ENCODE data around the gene MRPL9. TPM values are rescaled to one million over a fixed set of nuclear protein-coding genes. Genes with fewer than 3 reads are reported as not detected.

Gene MRPL9
- total RNA-seq, 1 donor from 2014 or later = 34.1 TPM

DNA sequence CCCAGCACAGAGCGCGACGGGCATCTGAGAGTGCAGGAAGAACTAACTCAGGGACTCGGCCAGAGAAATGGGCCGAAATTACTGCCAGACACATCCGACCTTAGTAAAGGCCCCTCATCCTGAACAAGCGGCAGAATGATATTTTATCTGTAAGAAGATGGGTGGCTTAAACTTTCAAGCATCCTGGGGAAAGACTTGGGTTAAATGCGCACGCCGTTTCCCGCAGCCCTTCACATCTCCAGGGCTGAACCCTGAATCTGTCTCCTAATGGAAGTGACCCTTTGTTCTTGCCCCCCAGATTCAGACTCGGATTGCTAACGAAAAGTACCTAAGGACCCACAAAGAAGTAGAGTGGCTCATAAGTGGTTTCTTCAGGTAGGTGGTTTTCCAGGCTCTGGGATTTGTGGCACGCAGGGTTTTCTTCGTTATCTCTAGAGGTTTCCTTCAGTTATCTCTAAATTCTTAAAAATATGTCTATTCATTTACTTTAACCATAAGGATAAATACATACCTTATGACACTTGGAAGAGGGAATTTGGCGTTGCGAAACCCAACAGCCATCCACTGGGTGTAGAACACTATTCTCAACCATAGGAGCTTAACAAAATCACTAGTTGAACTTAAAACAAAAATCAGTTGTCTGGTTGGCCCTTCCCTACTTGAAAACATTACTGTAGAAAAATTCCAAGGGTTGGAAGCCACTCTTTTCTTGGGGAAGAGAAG lies 41.3 kb downstream of the MRPL9 start:
- no peaks in the 10 kb centered on the region for H3K9me3 ChIP-seq
- no peak for TF ChIP-seq POLR2AphosphoS5 (IDR thresholded peaks at IDR 0.05; ENCODE audit: insufficient read depth in 1 of 2, low read depth in 1 of 2)
- no peak for TF ChIP-seq POLR2A (IDR thresholded peaks at IDR 0.05)
- TF ChIP-seq, protein P1, sequence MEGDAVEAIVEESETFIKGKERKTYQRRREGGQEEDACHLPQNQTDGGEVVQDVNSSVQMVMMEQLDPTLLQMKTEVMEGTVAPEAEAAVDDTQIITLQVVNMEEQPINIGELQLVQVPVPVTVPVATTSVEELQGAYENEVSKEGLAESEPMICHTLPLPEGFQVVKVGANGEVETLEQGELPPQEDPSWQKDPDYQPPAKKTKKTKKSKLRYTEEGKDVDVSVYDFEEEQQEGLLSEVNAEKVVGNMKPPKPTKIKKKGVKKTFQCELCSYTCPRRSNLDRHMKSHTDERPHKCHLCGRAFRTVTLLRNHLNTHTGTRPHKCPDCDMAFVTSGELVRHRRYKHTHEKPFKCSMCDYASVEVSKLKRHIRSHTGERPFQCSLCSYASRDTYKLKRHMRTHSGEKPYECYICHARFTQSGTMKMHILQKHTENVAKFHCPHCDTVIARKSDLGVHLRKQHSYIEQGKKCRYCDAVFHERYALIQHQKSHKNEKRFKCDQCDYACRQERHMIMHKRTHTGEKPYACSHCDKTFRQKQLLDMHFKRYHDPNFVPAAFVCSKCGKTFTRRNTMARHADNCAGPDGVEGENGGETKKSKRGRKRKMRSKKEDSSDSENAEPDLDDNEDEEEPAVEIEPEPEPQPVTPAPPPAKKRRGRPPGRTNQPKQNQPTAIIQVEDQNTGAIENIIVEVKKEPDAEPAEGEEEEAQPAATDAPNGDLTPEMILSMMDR (IDR thresholded peaks at IDR 0.05) = no peak
- DNase-seq (ENCODE audit: extremely low spot score in 2 of 2) = no peak
- H3K4me1 ChIP-seq = peaks cover 25% of the 10 kb centered on the region
- H3K4me3 ChIP-seq = peak overlapping the region; percentile 46 to 54
- H3K27me3 ChIP-seq = no peaks in the 10 kb centered on the region
- H3K27ac ChIP-seq = peak overlapping the region; percentile 58
- H3K36me3 ChIP-seq = no peaks in the 10 kb centered on the region
- intact Hi-C loops (cut with DNase I) = no loop called here

DNA sequence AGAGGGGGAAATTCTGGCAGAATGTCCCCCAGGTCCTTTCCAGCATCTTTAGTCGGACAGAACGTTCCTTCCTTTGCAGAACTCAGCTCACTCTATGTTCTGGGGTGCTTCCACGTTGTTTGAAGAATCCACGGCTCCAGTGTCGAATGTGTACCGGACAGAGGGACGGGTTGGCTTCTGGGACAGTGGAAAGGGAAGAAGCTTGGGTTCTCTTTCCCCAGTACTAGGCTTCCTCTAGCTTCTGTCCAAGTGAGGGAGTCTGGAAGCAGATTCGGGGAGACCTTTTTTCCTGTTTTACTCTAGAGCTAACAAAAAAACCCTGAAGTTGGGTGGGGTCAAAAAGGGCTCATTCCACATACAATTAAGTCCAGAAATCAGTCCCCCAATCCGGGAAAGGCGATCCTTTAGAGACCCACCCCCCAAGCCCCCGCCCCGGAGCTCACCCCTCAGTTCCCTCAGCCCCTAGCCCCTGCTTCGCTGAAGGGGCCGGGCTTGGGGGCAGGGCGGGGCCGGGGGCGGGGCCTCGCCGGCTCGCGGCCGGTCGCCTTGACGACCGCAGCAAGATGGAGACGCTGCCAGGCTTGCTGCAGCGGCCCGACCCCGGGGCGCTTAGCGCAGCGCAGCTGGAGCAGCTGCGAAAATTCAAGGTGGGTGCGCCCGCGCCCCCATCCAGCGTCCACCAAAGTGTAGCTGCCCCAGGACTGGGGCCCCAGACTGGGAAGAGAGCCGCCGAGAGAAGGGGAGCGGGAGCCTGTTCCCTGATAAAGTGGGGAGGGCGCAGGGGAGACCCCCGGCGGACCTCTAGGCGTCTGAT lies 42.1 kb downstream of the MRPL9 start, which contains the start of gene RIIAD1:
TSS of gene RIIAD1 (plus strand) at position 549 of the 814 bp plus-strand sequence. CDS start at position 564, 15 bp downstream.
- Histone ChIP-seq H3K36me3 (no peaks in the 10 kb centered on the region), H3K27me3 (no peaks in the 10 kb centered on the region), H3K9me3 (no peaks in the 10 kb centered on the region), H3K4me3 (peak within 1 kb of the TSS; percentile 46 to 54), H3K27ac (peak within 1 kb of the TSS; percentile 58), H3K4me1 (peaks cover 33% of the 10 kb centered on the region)
- DNase-seq (ENCODE audit: extremely low spot score in 2 of 2) = no peak
- no peak for TF ChIP-seq POLR2AphosphoS5 (IDR thresholded peaks at IDR 0.05; ENCODE audit: insufficient read depth in 1 of 2, low read depth in 1 of 2)
- TF ChIP-seq, protein P1 (IDR thresholded peaks at IDR 0.05) = no peak
- TF ChIP-seq POLR2A (IDR thresholded peaks at IDR 0.05) = no peak
- intact Hi-C loops (cut with DNase I) = no loop called here

DNA sequence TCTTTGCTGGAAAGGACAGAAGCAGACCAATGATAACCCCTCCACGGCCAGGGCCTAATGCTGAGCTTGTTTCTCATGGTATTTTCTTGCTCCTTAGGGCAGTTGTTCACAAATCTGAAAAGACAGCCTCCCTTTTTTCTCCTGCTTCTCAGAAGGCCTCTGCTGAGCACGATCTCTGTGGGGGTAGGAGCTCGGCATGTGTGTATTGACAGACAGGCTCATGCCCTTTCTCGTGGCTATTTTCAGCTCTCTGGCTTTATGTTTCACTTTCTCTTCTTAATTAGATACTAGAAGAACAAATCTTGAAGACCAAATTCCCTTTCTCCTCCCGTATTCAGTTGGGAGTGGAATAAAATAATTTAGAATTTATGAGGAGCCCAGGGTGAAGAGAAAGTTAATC lies 42.7 kb downstream of the MRPL9 start:
- Histone ChIP-seq H3K27ac (peak overlapping the region; percentile 58), H3K4me3 (peak overlapping the region; percentile 46 to 54)
- TF ChIP-seq POLR2A (IDR thresholded peaks at IDR 0.05) (no peak), POLR2AphosphoS5 (IDR thresholded peaks at IDR 0.05; ENCODE audit: insufficient read depth in 1 of 2, low read depth in 1 of 2) (no peak)
- TF ChIP-seq, protein P1 (IDR thresholded peaks at IDR 0.05) = no peak

DNA sequence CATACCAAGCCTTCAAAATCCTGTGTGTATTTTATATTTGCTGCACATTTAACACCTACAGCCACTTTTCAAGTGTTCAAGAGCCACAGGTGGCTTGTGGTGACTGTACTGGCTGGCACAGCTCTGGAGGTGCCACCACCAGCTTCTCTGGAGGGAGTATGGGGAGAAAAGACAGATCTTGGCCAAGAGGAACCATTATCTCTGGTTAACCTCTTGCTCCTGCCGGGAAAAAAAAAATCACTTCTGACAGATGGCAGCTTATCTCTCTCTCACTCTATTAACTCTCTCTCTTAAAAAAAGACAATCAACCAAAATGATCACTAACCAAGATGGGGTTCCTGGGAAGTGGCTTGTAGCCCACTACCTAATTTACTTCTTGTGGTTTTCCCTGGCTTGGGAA lies 43.2 kb downstream of the MRPL9 start:
- peak overlapping the region; percentile 58 for H3K27ac ChIP-seq
- intact Hi-C loops (cut with DNase I) = no loop called here

More for the DNA sequence above, 42.7 kb downstream of the MRPL9 start:
- no peaks in the 10 kb centered on the region for H3K36me3 ChIP-seq
- no peak for DNase-seq (ENCODE audit: extremely low spot score in 2 of 2)
- no peaks in the 10 kb centered on the region for H3K27me3 ChIP-seq
- intact Hi-C loops (cut with DNase I) = no loop called here
- no peaks in the 10 kb centered on the region for H3K9me3 ChIP-seq
- H3K4me1 ChIP-seq = peaks cover 33% of the 10 kb centered on the region

More for the DNA sequence above, 43.2 kb downstream of the MRPL9 start:
- no peaks in the 10 kb centered on the region for H3K36me3 ChIP-seq
- no peak for DNase-seq (ENCODE audit: extremely low spot score in 2 of 2)
- TF ChIP-seq POLR2A (IDR thresholded peaks at IDR 0.05) (no peak), POLR2AphosphoS5 (IDR thresholded peaks at IDR 0.05; ENCODE audit: insufficient read depth in 1 of 2, low read depth in 1 of 2) (no peak)
- TF ChIP-seq, protein P1 (IDR thresholded peaks at IDR 0.05) = no peak
- H3K9me3 ChIP-seq = no peaks in the 10 kb centered on the region
- H3K4me3 ChIP-seq = peak overlapping the region; percentile 46 to 54
- no peaks in the 10 kb centered on the region for H3K27me3 ChIP-seq
- peaks cover 33% of the 10 kb centered on the region for H3K4me1 ChIP-seq

All from vagina (tissue), 2 donors.